Glutamatergic neuron (in vitro differentiated cells): ENCODE data around the gene CYB5R4. TPM values are rescaled to one million over a fixed set of nuclear protein-coding genes. Genes with fewer than 3 reads are reported as not detected.

Experiments used
- DNase-seq: peaks from one replicate; pipeline ENCODE4 v3.0.0; 2022
- H3K27ac Mint-ChIP-seq: one replicate; pipeline ENCODE4 v1.8.0; 2020; ENCODE audit warnings: mild to moderate bottlenecking, mixed read lengths, inconsistent platforms; ENCODE audit not compliant: unreplicated experiment
- H3K27me3 Mint-ChIP-seq: one replicate; pipeline ENCODE4 v1.8.0; 2020; ENCODE audit warnings: mild to moderate bottlenecking, moderate library complexity, mixed read lengths, inconsistent platforms; ENCODE audit not compliant: unreplicated experiment
- H3K36me3 Mint-ChIP-seq: one replicate; pipeline ENCODE4 v1.8.0; 2020; ENCODE audit warnings: mild to moderate bottlenecking, mixed read lengths, inconsistent platforms; ENCODE audit not compliant: unreplicated experiment
- H3K4me1 Mint-ChIP-seq: one replicate; pipeline ENCODE4 v1.8.0; 2020; ENCODE audit warnings: mild to moderate bottlenecking, low read depth, mixed read lengths, inconsistent platforms; ENCODE audit not compliant: unreplicated experiment
- H3K4me3 Mint-ChIP-seq: one replicate; pipeline ENCODE4 v1.8.0; 2020; ENCODE audit warnings: mild to moderate bottlenecking, mixed read lengths, inconsistent platforms; ENCODE audit not compliant: unreplicated experiment
- H3K9me3 Mint-ChIP-seq: one replicate; pipeline ENCODE4 v1.8.0; 2020; ENCODE audit warnings: mild to moderate bottlenecking, moderate library complexity, mixed read lengths, inconsistent platforms; ENCODE audit not compliant: unreplicated experiment
- CTCF ChIP-seq: fragments of 200-600 bp; sonication (generic); IDR thresholded peaks from one replicate; pipeline ENCODE4 v1.5.0; 2021; ENCODE audit not compliant: partially characterized antibody, unreplicated experiment
- total RNA-seq: library from RNA; stranded (reverse); fragmentation: NEBNext Ultra II Directional; extraction: Animal tissue kit (Norgen Biotek cat#: 25700); gene quantifications from one replicate; pipeline ENCODE4 v1.2.1, GENCODE V29; 2021; ENCODE audit not compliant: unreplicated experiment

The CYB5R4 gene
- total RNA-seq, 1 donor from 2014 or later, result 23.1 TPM

- Mint-ChIP-seq H3K36me3 (peaks cover 4% of the 10 kb centered on the region), H3K4me3 (no peak overlapping the region), H3K27me3 (no peaks in the 10 kb centered on the region), H3K27ac (no peak overlapping the region), H3K9me3 (no peaks in the 10 kb centered on the region), H3K4me1 (no peaks in the 10 kb centered on the region)
- no peak for TF ChIP-seq CTCF
- no peak for DNase-seq
These were observed 94.9 kb downstream of the CYB5R4 start for GRCh38 chr6:83954371-83954770.

- Mint-ChIP-seq H3K4me1 (no peaks in the 10 kb centered on the region), H3K27me3 (no peaks in the 10 kb centered on the region), H3K9me3 (no peaks in the 10 kb centered on the region), H3K27ac (no peak overlapping the region), H3K36me3 (no peaks in the 10 kb centered on the region), H3K4me3 (no peak overlapping the region)
- no peak for TF ChIP-seq CTCF
- DNase-seq, result no peak
These were observed 98.8 kb downstream of the CYB5R4 start for GRCh38 chr6:83958241-83958685.

GRCh38 chr6:83960664-83961063 is 101.2 kb downstream of the CYB5R4 start:
- H3K4me1 Mint-ChIP-seq, result no peaks in the 10 kb centered on the region
- H3K36me3 Mint-ChIP-seq, result peaks cover 15% of the 10 kb centered on the region
- H3K27me3 Mint-ChIP-seq, result no peaks in the 10 kb centered on the region
- H3K4me3 Mint-ChIP-seq, result no peak overlapping the region
- no peak overlapping the region for H3K27ac Mint-ChIP-seq
- TF ChIP-seq CTCF, result no peak
- no peak for DNase-seq
- peaks cover 3% of the 10 kb centered on the region for H3K9me3 Mint-ChIP-seq

GRCh38 chr6:83962582-83962981 is 103.1 kb downstream of the CYB5R4 start:
- peaks cover 3% of the 10 kb centered on the region for H3K9me3 Mint-ChIP-seq
- H3K27me3 Mint-ChIP-seq, result no peaks in the 10 kb centered on the region
- H3K27ac Mint-ChIP-seq, result no peak overlapping the region
- no peak overlapping the region for H3K4me3 Mint-ChIP-seq
- no peak for DNase-seq
- peaks cover 24% of the 10 kb centered on the region for H3K36me3 Mint-ChIP-seq
- TF ChIP-seq CTCF, result no peak
- no peaks in the 10 kb centered on the region for H3K4me1 Mint-ChIP-seq

GRCh38 chr6:83966539-83966938 is 107.0 kb downstream of the CYB5R4 start:
- no peak for DNase-seq
- no peak for TF ChIP-seq CTCF
- H3K36me3 Mint-ChIP-seq, result peaks cover 35% of the 10 kb centered on the region
- peaks cover 1% of the 10 kb centered on the region for H3K27me3 Mint-ChIP-seq
- no peaks in the 10 kb centered on the region for H3K4me1 Mint-ChIP-seq
- H3K27ac Mint-ChIP-seq, result no peak overlapping the region
- H3K4me3 Mint-ChIP-seq, result no peak overlapping the region
- peaks cover 3% of the 10 kb centered on the region for H3K9me3 Mint-ChIP-seq
